Sciatic nerve (tissue), 2 donors: ENCODE results near the gene SLC37A1. TPM values are rescaled to one million over a fixed set of nuclear protein-coding genes. Genes with fewer than 3 reads are reported as not detected.
"Not testable (repeated sequence)": the region's sequence is repeated elsewhere in the genome, so short reads cannot be mapped to it uniquely, and the experiment has no call there.

ENCODE experiments used
- ATAC-seq: fragments of 200-7000 bp; cut with Tn5 transposase; one replicate; pipeline ENCODE4 v1.9.1; 2020; ENCODE audit warnings: mild to moderate bottlenecking, moderate library complexity
- DNase-seq: peaks from one replicate; pipeline ENCODE4 v3.0.0-alpha.2; 2020; ENCODE audit warnings: low spot score
- intact Hi-C: fragments of 100-400 bp; cut with DNase I; formaldehyde crosslinking; loops from one replicate; pipeline ENCODE4 v1.14.2; 2022
- total RNA-seq: library from RNA; stranded (reverse); fragmentation: NEBNext Ultra II Directional; extraction: Animal tissue kit (Norgen Biotek cat#: 25700); gene quantifications from one replicate; pipeline ENCODE4 v1.2.1, GENCODE V29; 2021
- donor health status: DM: no; HTN: no; CAD: no.
- donor health status: DM: no; HTN: no; CAD: no.

The SLC37A1 gene
- total RNA-seq, 1 donor from 2014 or later = 7.4 TPM

DNA sequence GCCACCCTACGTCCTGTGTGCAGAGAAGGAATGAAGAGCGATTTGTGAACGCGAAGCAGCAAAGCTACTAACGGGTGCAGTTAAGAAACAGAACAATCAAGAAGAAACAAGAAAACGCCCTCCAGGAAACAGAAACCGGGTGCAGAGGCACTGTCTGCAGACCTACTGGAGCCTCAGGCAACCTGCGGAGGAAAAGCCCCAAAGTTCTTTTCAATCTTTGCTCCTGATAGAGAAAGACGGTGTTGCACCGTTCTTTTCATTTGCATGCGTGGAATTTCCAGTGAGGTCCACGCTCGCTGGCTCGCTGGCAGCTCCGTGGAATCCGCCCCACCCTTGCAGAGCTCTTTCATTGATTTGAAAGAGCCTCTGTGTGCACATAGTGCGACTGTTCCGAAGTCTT, 102.8 kb downstream of the SLC37A1 start:
- DNase-seq (peak; percentile 46), ATAC-seq (peak; percentile 35)
- intact Hi-C loops = no loop called here

DNA sequence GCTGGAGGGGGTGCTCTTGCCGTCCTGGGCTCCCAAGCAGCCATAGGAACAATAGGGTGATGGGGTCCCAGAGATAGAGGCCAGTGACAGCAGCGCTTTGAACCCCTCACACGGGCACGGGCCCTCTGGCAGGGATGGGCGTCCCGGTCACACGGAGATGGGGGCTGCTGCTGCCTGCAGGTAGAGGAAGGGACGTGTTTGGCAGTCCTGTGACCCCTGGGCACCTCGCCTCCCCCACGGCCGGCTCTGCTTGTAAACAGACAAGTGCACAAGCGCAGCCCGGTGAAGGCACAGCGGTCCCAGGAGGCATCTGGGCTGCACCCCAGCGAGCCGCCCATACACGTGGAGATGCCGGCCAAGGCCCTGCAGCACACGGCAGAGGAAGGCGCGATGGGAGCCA, 103.3 kb downstream of the SLC37A1 start:
- no peak for ATAC-seq
- intact Hi-C loops = no loop called here
- DNase-seq = peak; percentile 58

DNA sequence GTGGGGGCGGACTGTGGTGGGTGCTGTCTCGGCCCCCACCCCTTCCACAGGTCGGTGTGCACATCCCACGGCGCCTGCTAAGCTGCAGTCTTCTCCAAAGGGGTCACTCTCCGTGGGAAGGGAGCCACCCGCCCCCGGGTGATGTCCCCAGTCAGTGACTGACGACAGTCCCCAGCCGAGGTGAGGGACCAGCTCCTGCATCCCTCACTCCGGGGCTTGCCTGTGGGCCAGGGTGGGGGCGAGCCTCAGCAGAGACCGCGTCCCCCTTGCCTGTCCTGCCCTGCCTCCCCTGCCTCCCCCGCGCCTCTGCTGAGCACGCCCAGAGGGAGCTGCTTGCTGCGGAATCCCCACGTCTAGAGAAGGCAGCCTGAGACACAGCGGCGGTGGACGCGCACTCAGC, 103.8 kb downstream of the SLC37A1 start:
- DNase-seq = peak; percentile 57
- no peak for ATAC-seq
- intact Hi-C loops = no loop called here

DNA sequence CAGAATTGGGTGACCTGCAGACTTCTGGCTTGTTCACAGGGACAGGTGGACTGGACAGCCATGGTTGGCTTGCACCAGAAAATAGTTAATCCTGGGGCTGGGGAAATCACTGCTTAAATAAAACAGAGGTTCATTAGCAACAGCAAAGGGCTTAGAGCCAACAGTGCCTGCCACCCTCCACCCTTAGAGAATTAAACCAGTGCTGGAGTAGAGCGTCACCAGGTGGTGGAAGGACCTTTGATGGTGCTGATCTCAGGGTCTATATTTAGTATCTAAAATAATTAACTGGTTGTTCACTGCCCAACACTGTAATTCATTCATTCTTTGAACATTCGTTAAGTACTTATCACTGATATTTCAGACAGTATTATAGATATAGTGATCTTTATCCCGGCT, 105.1 kb downstream of the SLC37A1 start:
- intact Hi-C loops = no loop called here
- ATAC-seq (no peak), DNase-seq (peak; percentile 25)

DNA sequence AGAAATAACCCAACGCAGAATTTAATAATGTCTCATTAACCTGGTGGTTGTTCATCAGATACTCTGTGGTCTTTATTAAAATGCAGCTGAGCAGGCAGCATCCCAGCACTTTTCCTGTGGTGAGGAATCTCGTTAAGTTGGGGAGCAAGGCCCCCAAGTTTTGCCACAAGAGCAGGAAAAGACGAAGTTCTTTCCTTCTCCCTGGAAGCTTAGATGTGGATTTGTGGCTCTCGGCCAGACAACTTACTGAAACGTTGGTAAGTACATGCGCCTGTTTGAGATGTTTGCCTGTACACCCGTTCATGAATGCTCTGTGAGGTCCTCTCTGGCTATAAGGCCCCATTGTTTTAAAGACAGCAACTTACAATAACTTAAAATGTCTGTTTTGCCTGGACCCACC, 105.5 kb downstream of the SLC37A1 start:
- ATAC-seq (no peak), DNase-seq (peak; percentile 21)
- intact Hi-C loops = no loop called here

DNA sequence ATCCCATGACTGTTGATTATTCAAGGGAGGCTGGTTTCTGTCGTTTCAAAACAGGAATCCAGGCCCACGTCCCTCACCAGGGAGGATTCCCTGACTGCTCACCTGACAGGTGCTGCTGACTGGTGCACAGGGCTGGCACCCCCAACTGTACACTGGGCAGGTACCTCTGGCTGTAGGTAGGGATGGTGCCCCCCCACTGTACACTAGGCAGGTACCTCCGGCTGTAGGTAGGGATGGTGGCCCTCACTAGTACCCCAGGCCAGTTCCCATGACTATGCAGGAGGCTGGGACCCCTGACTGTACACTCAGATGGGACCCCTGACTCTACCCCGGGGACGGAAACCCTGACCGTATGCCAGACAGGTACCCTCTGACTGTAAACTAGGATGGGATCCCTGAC, 106.2 kb downstream of the SLC37A1 start:
- DNase-seq = peak; percentile 33
- intact Hi-C loops = no loop called here
- no peak for ATAC-seq

DNA sequence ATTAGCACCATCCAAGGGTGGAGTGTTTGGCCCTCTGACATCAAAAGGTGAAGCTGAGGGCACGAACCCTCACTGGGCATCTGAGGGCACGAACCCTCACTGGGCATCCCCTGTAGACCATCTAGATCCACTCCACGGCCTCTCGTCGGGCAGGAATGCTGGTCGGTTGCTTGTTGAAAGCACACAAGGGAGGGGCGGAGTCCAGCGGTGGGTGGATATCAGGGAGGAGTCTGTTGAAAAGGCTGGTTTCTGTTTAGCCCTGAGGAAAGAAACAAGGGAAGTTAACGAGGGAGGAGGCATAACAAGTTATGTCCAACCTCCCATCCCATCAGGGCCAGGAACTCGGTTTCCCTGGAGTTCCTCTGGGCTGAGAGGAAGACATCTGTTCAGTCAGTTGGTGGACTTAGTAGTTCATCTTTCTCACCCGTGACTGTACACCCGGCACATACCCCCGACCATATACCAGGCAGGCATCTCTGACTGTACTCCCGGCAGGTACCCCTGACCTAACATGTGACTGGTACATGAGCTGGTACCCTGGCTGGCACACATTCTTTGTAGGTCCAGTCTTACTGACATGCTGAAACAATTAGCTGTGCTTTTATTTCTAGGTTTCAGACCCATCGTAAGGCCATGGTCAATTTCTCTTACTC, 107.6 kb downstream of the SLC37A1 start:
- intact Hi-C loops = no loop called here
- DNase-seq (peak; percentile 65), ATAC-seq (peak; percentile 68)

DNA sequence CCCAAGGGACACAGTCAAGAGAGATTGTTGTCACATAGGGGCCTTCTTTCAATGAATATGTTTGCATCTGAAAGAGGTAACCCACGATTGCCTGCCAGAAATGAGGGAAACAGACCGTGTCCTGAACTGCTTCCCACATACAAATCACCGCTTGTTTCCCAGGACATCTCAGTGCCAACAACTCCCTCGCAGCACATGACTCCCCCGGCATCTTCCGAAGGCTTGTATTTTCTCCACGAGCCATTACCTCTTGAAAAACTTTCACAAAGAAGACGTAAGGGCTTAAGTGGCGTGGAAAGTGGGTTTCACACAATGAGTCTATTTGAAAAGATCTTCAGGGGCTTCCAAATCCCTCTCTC, 108.1 kb downstream of the SLC37A1 start:
- DNase-seq (peak; percentile 43), ATAC-seq (peak; percentile 65)
- intact Hi-C loops = no loop called here

DNA sequence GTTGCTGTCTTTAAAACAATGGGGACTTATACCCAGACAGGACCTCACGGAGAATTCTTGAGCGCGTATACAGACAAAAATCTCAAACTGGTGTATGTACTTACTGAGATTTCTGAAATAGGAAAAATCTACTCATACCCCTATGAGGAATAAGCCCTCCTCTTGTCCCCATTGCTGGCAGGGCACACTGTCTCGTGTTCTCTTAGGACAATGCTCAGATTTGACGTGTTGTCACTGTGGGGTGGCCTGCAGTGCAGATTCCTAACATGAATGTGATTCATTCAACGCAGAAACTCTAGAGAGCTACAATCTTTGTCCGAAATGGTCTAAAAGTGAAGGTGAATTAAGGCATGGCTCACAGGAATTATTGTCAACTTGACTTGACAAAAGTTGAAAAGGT, 108.6 kb downstream of the SLC37A1 start:
- DNase-seq = peak; percentile 55
- peak; percentile 67 for ATAC-seq
- intact Hi-C loops = no loop called here

DNA sequence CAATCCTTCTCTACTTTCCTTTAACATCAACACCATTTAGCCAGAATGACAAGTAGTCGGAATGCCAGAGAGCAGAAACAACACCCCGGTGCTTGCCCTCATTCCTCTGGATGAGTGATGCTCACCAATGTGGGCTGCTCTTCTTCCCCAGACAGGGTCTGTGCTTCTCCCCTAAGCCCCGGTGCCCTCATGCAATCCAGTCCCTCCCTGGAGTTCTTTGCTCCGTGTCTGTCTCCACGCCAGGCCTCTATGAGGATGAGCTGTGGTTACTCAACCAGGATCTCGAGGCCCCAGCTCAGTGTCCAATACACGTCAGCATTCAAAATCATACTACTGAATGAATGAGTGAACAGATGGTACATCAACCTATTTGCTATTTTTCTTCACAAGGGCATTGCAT, 110.0 kb downstream of the SLC37A1 start:
- DNase-seq = peak; percentile 23
- intact Hi-C loops = no loop called here
- no peak for ATAC-seq

DNA sequence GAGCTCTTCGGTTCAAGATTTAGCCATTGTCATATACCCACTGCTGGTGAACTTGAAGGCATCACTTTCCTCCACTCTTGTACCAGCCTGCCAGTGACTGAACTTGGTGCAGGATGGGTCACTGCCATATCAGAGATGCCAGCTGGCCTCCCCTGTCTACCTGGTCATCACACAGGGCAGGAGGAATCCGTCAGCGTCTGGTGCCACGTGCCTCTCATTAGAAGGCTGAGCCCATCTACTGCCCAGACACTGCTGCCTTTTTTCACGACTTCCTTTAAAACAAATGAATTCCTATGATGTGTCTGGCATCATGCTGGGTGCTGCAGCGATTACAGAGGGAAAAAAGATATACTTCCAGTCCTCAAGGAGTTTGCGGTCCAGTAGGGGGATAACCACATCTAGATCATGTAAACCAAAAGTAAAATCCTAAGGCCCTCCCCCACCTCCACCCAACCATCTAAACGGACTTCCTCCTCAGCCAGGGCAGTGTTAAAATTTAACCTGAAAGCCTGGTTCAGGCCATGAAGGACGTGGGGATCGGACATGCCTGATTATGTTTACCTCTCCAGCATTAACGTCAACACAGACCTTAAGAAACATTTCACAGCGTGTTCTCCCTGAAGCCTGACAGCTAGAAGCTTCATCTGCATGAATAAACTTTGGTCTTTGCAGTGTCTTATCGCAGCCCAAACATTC, 110.6 kb downstream of the SLC37A1 start:
- intact Hi-C loops = no loop called here
- ATAC-seq (no peak), DNase-seq (peak; percentile 14)

DNA sequence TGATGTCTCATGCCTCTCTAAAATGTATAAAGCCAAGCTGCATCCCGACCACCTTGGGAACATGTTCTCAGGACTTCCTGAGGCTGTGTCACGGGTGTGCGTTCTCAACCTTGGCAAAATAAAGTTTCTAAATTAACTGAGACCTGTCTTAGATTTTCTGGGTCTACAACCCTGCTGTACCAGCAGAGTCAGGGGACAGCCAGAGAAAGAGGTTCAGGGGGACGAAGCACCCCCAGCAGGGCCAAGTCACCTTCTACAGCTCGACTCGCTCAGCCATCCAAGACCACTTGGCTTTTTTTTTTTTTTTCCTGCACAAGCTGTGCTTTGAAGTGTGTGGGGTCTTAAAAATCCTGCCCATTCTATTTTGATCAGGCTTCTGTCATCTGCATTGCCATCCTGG, 111.3 kb downstream of the SLC37A1 start:
- intact Hi-C loops = no loop called here
- peak; percentile 4 for DNase-seq

DNA sequence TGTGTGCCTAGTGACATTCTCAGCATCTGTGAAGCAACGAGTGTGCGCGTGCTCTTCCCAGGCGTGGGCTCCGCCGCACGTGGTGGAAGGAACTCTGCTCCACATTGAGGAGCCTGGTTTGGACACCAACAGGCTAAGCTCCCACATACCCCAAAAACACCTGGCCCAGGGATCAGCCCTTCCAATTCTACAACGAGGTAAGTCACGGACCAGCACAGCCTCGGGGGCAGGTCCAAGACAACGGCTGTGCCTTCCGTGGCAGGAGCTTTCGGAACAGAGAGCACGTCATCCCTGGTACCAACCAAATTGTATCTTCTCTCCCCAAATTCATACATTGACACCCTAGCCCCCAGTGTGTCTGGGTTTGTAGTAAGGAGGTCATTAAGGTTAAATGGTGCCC, 112.5 kb downstream of the SLC37A1 start:
- DNase-seq (peak; percentile 28), ATAC-seq (no peak)
- intact Hi-C loops = no loop called here

More for the DNA sequence above, 111.3 kb downstream of the SLC37A1 start:
- no peak for ATAC-seq

DNA sequence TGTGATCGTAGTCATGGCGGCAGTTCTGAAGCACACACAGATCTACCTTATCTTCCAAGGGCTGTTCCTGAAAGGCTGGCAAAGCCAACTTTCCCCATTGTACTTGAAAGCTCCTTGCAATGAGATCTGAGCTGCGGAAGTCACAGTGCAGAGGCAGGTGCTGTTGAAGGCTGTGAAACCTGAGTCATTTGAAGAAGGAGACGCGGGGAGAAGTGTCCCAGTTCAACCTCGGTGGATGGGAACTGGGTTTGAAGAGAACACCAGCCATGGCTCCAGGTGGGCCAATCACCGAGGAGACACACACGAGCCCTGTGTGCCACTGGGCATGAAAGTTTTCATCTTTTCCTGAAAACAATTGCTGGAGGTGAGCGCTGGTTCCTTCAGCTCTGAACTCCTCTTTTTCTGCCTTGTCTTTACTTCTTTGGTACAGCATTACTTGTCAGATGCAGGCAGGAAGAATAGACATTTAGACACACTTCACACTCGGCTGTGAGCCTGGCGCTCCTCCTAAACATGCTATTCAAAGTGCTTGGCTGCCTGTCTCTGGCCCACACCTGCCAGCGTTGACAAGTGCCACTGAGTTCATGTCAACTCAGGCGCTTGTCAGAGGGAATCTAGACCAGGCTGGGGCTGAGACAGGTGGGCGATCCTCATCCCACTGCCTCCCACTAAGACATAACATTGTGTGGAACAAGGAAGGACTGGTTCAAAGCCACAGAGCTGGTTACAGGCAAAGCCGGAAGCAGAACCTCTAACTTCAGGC, 114.1 kb downstream of the SLC37A1 start:
- intact Hi-C loops = no loop called here
- ATAC-seq = no peak
- DNase-seq = no peak

DNA sequence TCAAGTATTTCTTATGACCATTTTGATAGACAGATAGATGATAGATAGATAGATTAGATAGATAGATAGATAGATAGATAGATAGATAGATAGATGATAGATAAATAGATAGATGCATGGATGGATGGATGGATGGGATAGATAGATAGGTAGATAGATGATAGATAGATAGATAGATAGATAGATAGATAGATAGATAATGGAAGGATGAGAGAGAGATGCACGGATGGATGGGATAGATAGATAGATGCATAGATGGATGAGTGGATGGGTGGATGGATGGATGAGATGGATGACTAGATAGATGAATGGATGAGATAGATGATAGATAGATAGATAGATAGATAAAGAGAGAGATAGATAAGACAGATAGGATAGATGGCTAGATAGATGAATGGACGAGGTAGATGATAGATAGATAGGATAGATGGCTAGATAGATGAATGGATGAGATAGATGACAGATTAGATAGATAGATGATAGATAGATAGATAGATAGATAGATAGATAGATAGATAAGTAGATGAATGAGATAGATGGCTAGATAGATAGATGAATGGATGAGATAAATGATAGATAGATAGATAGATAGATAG, 114.9 kb downstream of the SLC37A1 start:
- ATAC-seq, DNase-seq, intact Hi-C loops: not testable (repeated sequence)

DNA sequence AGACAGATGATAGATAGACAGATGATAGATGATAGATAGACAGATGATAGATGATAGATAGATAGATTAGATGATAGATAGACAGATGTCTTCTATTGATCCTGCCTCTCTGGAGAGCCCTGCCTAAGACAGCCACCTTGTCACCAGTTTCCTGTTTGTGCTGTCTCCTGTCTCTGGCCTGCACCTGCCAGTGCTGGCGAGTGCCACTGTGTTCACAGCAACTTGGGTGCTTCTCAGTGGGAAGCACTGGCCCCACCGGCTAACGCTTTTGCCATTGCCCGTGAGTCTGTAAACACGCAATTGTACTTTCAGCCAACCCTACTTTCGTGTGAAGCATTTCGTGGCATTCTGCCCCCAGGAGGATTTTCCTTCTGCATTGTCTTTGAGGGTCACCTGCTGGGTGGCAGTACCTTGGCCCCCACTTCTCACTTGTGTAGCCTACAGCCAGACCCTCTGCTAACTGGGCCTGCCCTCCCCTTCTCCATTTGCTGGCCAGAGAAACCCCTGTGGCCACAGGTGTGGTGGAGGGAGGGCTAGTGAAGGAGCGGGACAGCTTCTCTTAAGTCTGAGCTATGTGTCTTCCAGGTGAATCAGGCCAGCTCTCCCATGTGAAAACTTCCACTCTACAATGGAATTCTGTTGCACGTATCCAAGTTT, 116.4 kb downstream of the SLC37A1 start:
- no peak for ATAC-seq
- DNase-seq = peak; percentile 28
- intact Hi-C loops = no loop called here

DNA sequence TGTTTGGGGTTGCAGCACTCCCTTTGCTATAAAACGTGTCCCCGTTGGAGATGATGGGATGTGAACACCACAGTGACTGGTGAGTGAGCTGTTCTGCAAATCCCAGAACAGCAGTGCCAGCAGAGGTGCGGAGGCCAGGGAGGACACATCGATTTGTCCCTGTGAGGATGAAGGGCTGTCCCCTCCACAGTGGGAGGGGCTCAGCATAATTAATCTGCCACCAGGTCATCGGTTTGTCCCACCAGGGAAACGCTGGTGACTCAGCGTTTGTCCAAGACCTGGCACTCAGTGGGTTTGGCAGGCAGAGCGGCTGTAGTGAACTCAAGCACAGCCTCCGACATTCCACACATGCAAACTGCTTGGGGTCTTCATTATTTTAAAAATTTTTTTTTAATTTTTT, 117.0 kb downstream of the SLC37A1 start:
- intact Hi-C loops = no loop called here
- no peak for ATAC-seq
- DNase-seq = peak; percentile 39
